ENCODE results near the gene PAX2. TPM values are rescaled to one million over a fixed set of nuclear protein-coding genes. Genes with fewer than 3 reads are reported as not detected.

The PAX2 gene
- total and polyA plus RNA-seq, 2 donors from 2014 or later: 28.3 to 102 TPM

- H3K36me3 ChIP-seq (ENCODE audit: control insufficient read depth in 2 of 3, insufficient read depth in 3 of 3, low read length in 3 of 3): no peaks in the 10 kb centered on the region
- FAIRE-seq: no peak
- peaks cover 18% of the 10 kb centered on the region for H3K27me3 ChIP-seq (ENCODE audit: control insufficient read depth, insufficient read depth, low read length)
- peak; percentile 77 to 82 (median 81) for DNase-seq
- TF ChIP-seq, protein P1, sequence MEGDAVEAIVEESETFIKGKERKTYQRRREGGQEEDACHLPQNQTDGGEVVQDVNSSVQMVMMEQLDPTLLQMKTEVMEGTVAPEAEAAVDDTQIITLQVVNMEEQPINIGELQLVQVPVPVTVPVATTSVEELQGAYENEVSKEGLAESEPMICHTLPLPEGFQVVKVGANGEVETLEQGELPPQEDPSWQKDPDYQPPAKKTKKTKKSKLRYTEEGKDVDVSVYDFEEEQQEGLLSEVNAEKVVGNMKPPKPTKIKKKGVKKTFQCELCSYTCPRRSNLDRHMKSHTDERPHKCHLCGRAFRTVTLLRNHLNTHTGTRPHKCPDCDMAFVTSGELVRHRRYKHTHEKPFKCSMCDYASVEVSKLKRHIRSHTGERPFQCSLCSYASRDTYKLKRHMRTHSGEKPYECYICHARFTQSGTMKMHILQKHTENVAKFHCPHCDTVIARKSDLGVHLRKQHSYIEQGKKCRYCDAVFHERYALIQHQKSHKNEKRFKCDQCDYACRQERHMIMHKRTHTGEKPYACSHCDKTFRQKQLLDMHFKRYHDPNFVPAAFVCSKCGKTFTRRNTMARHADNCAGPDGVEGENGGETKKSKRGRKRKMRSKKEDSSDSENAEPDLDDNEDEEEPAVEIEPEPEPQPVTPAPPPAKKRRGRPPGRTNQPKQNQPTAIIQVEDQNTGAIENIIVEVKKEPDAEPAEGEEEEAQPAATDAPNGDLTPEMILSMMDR (IDR thresholded peaks at IDR 0.05; ENCODE audit: borderline replicate concordance, extremely low read depth, insufficient read depth): no peak
- H3K27ac ChIP-seq (ENCODE audit: low read depth in 2 of 2, low read length in 2 of 2): peak overlapping the region; percentile 59 to 95
- intact Hi-C loops (cut with DNase I): no loop called here
- peaks cover 2 to 13% (median 8%) of the 10 kb centered on the region in 3 donors for H3K4me1 ChIP-seq (ENCODE audit: control insufficient read depth in 2 of 3, insufficient read depth in 2 of 3, low read depth in 1 of 3, low read length in 3 of 3)
- no peaks in the 10 kb centered on the region for H3K9me3 ChIP-seq (ENCODE audit: control insufficient read depth in 2 of 3, insufficient read depth in 1 of 3, low read length in 3 of 3)
- H3K9ac ChIP-seq (ENCODE audit: low read length in 3 of 3): peak overlapping the region in 1 of 3 donors; percentile 76
- H3K4me3 ChIP-seq (ENCODE audit: low read length in 3 of 3): peak overlapping the region in 2 of 3 donors; percentile 0 to 79
These were observed 3.9 kb upstream of the PAX2 start for GRCh38 chr10:100741378-100742075.

- TF ChIP-seq, protein P1 (IDR thresholded peaks at IDR 0.05; ENCODE audit: borderline replicate concordance, extremely low read depth, insufficient read depth): no peak
- FAIRE-seq (no peak), DNase-seq (peak; percentile 72 to 98 (median 96))
- H3K9ac ChIP-seq (ENCODE audit: low read length in 3 of 3): peak overlapping the region in 1 of 3 donors; percentile 76
- H3K4me3 ChIP-seq (ENCODE audit: low read length in 3 of 3): peak overlapping the region in 1 of 3 donors; percentile 79
- H3K4me1 ChIP-seq (ENCODE audit: control insufficient read depth in 2 of 3, insufficient read depth in 2 of 3, low read depth in 1 of 3, low read length in 3 of 3): peaks cover 2 to 13% (median 8%) of the 10 kb centered on the region in 3 donors
- peaks cover 18% of the 10 kb centered on the region for H3K27me3 ChIP-seq (ENCODE audit: control insufficient read depth, insufficient read depth, low read length)
- H3K36me3 ChIP-seq (ENCODE audit: control insufficient read depth in 2 of 3, insufficient read depth in 3 of 3, low read length in 3 of 3): no peaks in the 10 kb centered on the region
- H3K27ac ChIP-seq (ENCODE audit: low read depth in 2 of 2, low read length in 2 of 2): peak overlapping the region; percentile 59 to 95
- H3K9me3 ChIP-seq (ENCODE audit: control insufficient read depth in 2 of 3, insufficient read depth in 1 of 3, low read length in 3 of 3): no peaks in the 10 kb centered on the region
- intact Hi-C loops (cut with DNase I): no loop called here
These were observed 3.2 kb upstream of the PAX2 start for GRCh38 chr10:100742076-100742771.

GRCh38 chr10:100742936-100743335, 2.4 kb upstream of the PAX2 start:
- TF ChIP-seq, protein P1 (IDR thresholded peaks at IDR 0.05; ENCODE audit: borderline replicate concordance, extremely low read depth, insufficient read depth): no peak
- H3K9ac ChIP-seq (ENCODE audit: low read length in 3 of 3): peak overlapping the region in 2 of 3 donors; percentile 49 to 71
- peak overlapping the region; percentile 3 to 78 (median 12) for H3K4me3 ChIP-seq (ENCODE audit: low read length in 3 of 3)
- DNase-seq (peak in 1 of 5 donors; percentile 65), FAIRE-seq (no peak)
- intact Hi-C loops (cut with DNase I): no loop called here
- H3K36me3 ChIP-seq (ENCODE audit: control insufficient read depth in 2 of 3, insufficient read depth in 3 of 3, low read length in 3 of 3): no peaks in the 10 kb centered on the region
- no peaks in the 10 kb centered on the region for H3K9me3 ChIP-seq (ENCODE audit: control insufficient read depth in 2 of 3, insufficient read depth in 1 of 3, low read length in 3 of 3)
- peaks cover 2 to 13% (median 8%) of the 10 kb centered on the region in 3 donors for H3K4me1 ChIP-seq (ENCODE audit: control insufficient read depth in 2 of 3, insufficient read depth in 2 of 3, low read depth in 1 of 3, low read length in 3 of 3)
- peak overlapping the region; percentile 59 to 72 for H3K27ac ChIP-seq (ENCODE audit: low read depth in 2 of 2, low read length in 2 of 2)
- peaks cover 15% of the 10 kb centered on the region for H3K27me3 ChIP-seq (ENCODE audit: control insufficient read depth, insufficient read depth, low read length)
